ENCODE data around the gene IQCE.

GRCh38 chr7:2572101-2572842, 13.5 kb downstream of the IQCE start:
- TF ChIP-seq CTCF (IDR thresholded peaks at IDR 0.05; ENCODE audit: low read depth, low read length, poor library complexity, severe bottlenecking) (no peak), EZH2phosphoT487 (IDR thresholded peaks at IDR 0.05; ENCODE audit: borderline replicate concordance, low read length) (no peak)

Data from DOHH2 (cell line).